Neuron (in vitro differentiated cells): ENCODE results near the gene RCC1.
A peak's percentile ranks its signal among the peaks of the same experiment; 100 is the strongest.
"Not testable (repeated sequence)": the region's sequence is repeated elsewhere in the genome, so short reads cannot be mapped to it uniquely, and the experiment has no call there.

Experiments used
- H2AFZ ChIP-seq: one replicate; pipeline ENCODE4 v1.6.1; 2013; ENCODE audit warnings: low read depth, mild to moderate bottlenecking, inconsistent platforms, low read length, moderate library complexity
- H3K27me3 ChIP-seq: one replicate; pipeline ENCODE4 v1.6.1; 2013; ENCODE audit warnings: low read length; ENCODE audit not compliant: insufficient read depth
- H3K36me3 ChIP-seq: one replicate; pipeline ENCODE4 v1.6.1; 2013; ENCODE audit warnings: low read length; ENCODE audit not compliant: insufficient read depth
- H3K4me1 ChIP-seq: one replicate; pipeline ENCODE4 v1.6.1; 2013; ENCODE audit warnings: low read length; ENCODE audit not compliant: insufficient read depth
- H3K4me3 ChIP-seq: 2 replicates; pipeline ENCODE4 v1.5.1; 2013; ENCODE audit warnings: mild to moderate bottlenecking, low read length, moderate library complexity
- H3K9me3 ChIP-seq: one replicate; pipeline ENCODE4 v1.6.1; 2013; ENCODE audit warnings: low read length

RCC1 gene

GRCh38 chr1:28572891-28573290 lies 67.0 kb downstream of the RCC1 start:
- H2AFZ ChIP-seq, H3K4me1 ChIP-seq, H3K9me3 ChIP-seq, H3K4me3 ChIP-seq, H3K27me3 ChIP-seq: not testable (repeated sequence)
- peaks cover 55% of the 10 kb centered on the region for H3K36me3 ChIP-seq

GRCh38 chr1:28573564-28573963 lies 67.7 kb downstream of the RCC1 start:
- no peaks in the 10 kb centered on the region for H3K27me3 ChIP-seq
- H2AFZ ChIP-seq = no peak overlapping the region
- H3K4me3 ChIP-seq = no peak overlapping the region
- H3K36me3 ChIP-seq = peaks cover 55% of the 10 kb centered on the region
- H3K9me3 ChIP-seq = no peaks in the 10 kb centered on the region
- no peaks in the 10 kb centered on the region for H3K4me1 ChIP-seq

GRCh38 chr1:28577052-28577678 lies 71.3 kb downstream of the RCC1 start:
- Histone ChIP-seq H3K9me3 (no peaks in the 10 kb centered on the region), H3K4me1 (peaks cover 15% of the 10 kb centered on the region), H3K27me3 (no peaks in the 10 kb centered on the region), H3K4me3 (no peak overlapping the region), H3K36me3 (peaks cover 52% of the 10 kb centered on the region), H2AFZ (no peak overlapping the region)

- Histone ChIP-seq H2AFZ (no peak overlapping the region), H3K27me3 (no peaks in the 10 kb centered on the region), H3K36me3 (peaks cover 50% of the 10 kb centered on the region), H3K9me3 (no peaks in the 10 kb centered on the region), H3K4me3 (no peak overlapping the region), H3K4me1 (peaks cover 18% of the 10 kb centered on the region)
Observed at GRCh38 chr1:28577738-28578536, 72.1 kb downstream of the RCC1 start.

- Histone ChIP-seq H3K4me1 (peaks cover 18% of the 10 kb centered on the region), H3K27me3 (no peaks in the 10 kb centered on the region), H3K9me3 (no peaks in the 10 kb centered on the region), H2AFZ (no peak overlapping the region), H3K4me3 (no peak overlapping the region), H3K36me3 (peaks cover 47% of the 10 kb centered on the region)
Observed at GRCh38 chr1:28578696-28579218, 72.9 kb downstream of the RCC1 start.

GRCh38 chr1:28579401-28579800 lies 73.6 kb downstream of the RCC1 start:
- peaks cover 18% of the 10 kb centered on the region for H3K4me1 ChIP-seq
- no peaks in the 10 kb centered on the region for H3K27me3 ChIP-seq
- H3K4me3 ChIP-seq = no peak overlapping the region
- H3K36me3 ChIP-seq = peaks cover 44% of the 10 kb centered on the region
- H2AFZ ChIP-seq = no peak overlapping the region
- H3K9me3 ChIP-seq = no peaks in the 10 kb centered on the region

GRCh38 chr1:28580722-28581530 lies 75.1 kb downstream of the RCC1 start:
- H3K27me3 ChIP-seq = no peaks in the 10 kb centered on the region

GRCh38 chr1:28581531-28582247 lies 75.8 kb downstream of the RCC1 start:
- H3K36me3 ChIP-seq = peaks cover 37% of the 10 kb centered on the region
- peak overlapping the region; percentile 98 for H2AFZ ChIP-seq
- H3K27me3 ChIP-seq = no peaks in the 10 kb centered on the region
- no peaks in the 10 kb centered on the region for H3K9me3 ChIP-seq
- peak overlapping the region; percentile 57 for H3K4me3 ChIP-seq
- peaks cover 18% of the 10 kb centered on the region for H3K4me1 ChIP-seq

More at GRCh38 chr1:28580722-28581530, 75.1 kb downstream of the RCC1 start:
- Histone ChIP-seq H2AFZ (peak overlapping the region; percentile 98), H3K9me3 (no peaks in the 10 kb centered on the region), H3K4me1 (peaks cover 18% of the 10 kb centered on the region), H3K4me3 (peak overlapping the region; percentile 57), H3K36me3 (peaks cover 37% of the 10 kb centered on the region)

- H2AFZ ChIP-seq = peak overlapping the region; percentile 98
- peaks cover 18% of the 10 kb centered on the region for H3K4me1 ChIP-seq
- H3K27me3 ChIP-seq = no peaks in the 10 kb centered on the region
- H3K36me3 ChIP-seq = peaks cover 32% of the 10 kb centered on the region
- H3K4me3 ChIP-seq = peak overlapping the region; percentile 57
- no peaks in the 10 kb centered on the region for H3K9me3 ChIP-seq
Observed at GRCh38 chr1:28582248-28582615, 76.4 kb downstream of the RCC1 start.

GRCh38 chr1:28586585-28587391 lies 80.9 kb downstream of the RCC1 start:
- not testable (repeated sequence) for H3K27me3 ChIP-seq, H3K4me3 ChIP-seq, H3K9me3 ChIP-seq, H3K36me3 ChIP-seq, H3K4me1 ChIP-seq, H2AFZ ChIP-seq
